CD4-positive, alpha-beta T cell treated with Interferon gamma for 1 hour (primary cell): ENCODE data around the gene HSPA6.
"Not testable (repeated sequence)": the region's sequence is repeated elsewhere in the genome, so short reads cannot be mapped to it uniquely, and the experiment has no call there.

Source experiments
- DNase-seq: peaks from one replicate; pipeline ENCODE4 v3.0.0-alpha.2; 2020

HSPA6 gene

GRCh38 chr1:161505686-161506085 is 18.7 kb upstream of the HSPA6 start:
- no peak for DNase-seq

GRCh38 chr1:161506336-161507223 is 17.8 kb upstream of the HSPA6 start:
- peak; percentile 59 for DNase-seq

GRCh38 chr1:161510477-161510876 is 13.9 kb upstream of the HSPA6 start:
- DNase-seq, result no peak

GRCh38 chr1:161511018-161511755 is 13.2 kb upstream of the HSPA6 start:
- no peak for DNase-seq

GRCh38 chr1:161511756-161512060 is 12.6 kb upstream of the HSPA6 start:
- DNase-seq, result no peak

GRCh38 chr1:161512636-161513447 is 11.5 kb upstream of the HSPA6 start:
- not testable (repeated sequence) for DNase-seq

- DNase-seq, result not testable (repeated sequence)
Measured at GRCh38 chr1:161513448-161513780, 10.9 kb upstream of the HSPA6 start.

- DNase-seq, result not testable (repeated sequence)
Measured at GRCh38 chr1:161513953-161514352, 10.4 kb upstream of the HSPA6 start.

GRCh38 chr1:161523041-161523816 is 1.1 kb upstream of the HSPA6 start:
- DNase-seq, result not testable (repeated sequence)

- DNase-seq, result not testable (repeated sequence)
Measured at GRCh38 chr1:161524742-161525291, 477 bp downstream of the HSPA6 start.

GRCh38 chr1:161525321-161525720 is 981 bp downstream of the HSPA6 start:
- peak; percentile 25 for DNase-seq

- DNase-seq, result not testable (repeated sequence)
Measured at GRCh38 chr1:161525918-161526317, 1.6 kb downstream of the HSPA6 start.

- DNase-seq, result not testable (repeated sequence)
Measured at GRCh38 chr1:161528550-161528949, 4.2 kb downstream of the HSPA6 start.

GRCh38 chr1:161529463-161530104 is 5.2 kb downstream of the HSPA6 start:
- not testable (repeated sequence) for DNase-seq

- DNase-seq, result peak; percentile 76
Measured at GRCh38 chr1:161530158-161530557, 5.8 kb downstream of the HSPA6 start.

GRCh38 chr1:161530671-161531641 is 6.6 kb downstream of the HSPA6 start:
- DNase-seq, result peak; percentile 92

- DNase-seq, result no peak
Measured at GRCh38 chr1:161531986-161532643, 7.8 kb downstream of the HSPA6 start.

GRCh38 chr1:161532644-161533567 is 8.6 kb downstream of the HSPA6 start:
- DNase-seq, result not testable (repeated sequence)
